Measurements from ENCODE around the gene YJEFN3. TPM values are rescaled to one million over a fixed set of nuclear protein-coding genes. Genes with fewer than 3 reads are reported as not detected.

YJEFN3 gene
- total RNA-seq, 1 donor from 2014 or later = 1.00 TPM

- no peak for ATAC-seq
Measured at GRCh38 chr19:19558055-19558454, 29.3 kb downstream of the YJEFN3 start.

- ATAC-seq = no peak
Measured at GRCh38 chr19:19558636-19559035, 29.9 kb downstream of the YJEFN3 start.

- ATAC-seq = no peak
Measured at GRCh38 chr19:19559931-19560330, 31.2 kb downstream of the YJEFN3 start.

- ATAC-seq = no peak
Measured at GRCh38 chr19:19561946-19562664, 33.4 kb downstream of the YJEFN3 start.

- ATAC-seq = peak; percentile 29
Measured at GRCh38 chr19:19562665-19563347, 34.1 kb downstream of the YJEFN3 start.

GRCh38 chr19:19563348-19563848 is 34.7 kb downstream of the YJEFN3 start:
- ATAC-seq = peak; percentile 11

- ATAC-seq = no peak
Measured at GRCh38 chr19:19566306-19566705, 37.6 kb downstream of the YJEFN3 start.

- ATAC-seq = no peak
Measured at GRCh38 chr19:19567391-19567790, 38.7 kb downstream of the YJEFN3 start.

GRCh38 chr19:19568802-19569756 is 40.4 kb downstream of the YJEFN3 start:
- no peak for ATAC-seq

- no peak for ATAC-seq
Measured at GRCh38 chr19:19570571-19570970, 41.9 kb downstream of the YJEFN3 start.

GRCh38 chr19:19571071-19571786 is 42.5 kb downstream of the YJEFN3 start:
- no peak for ATAC-seq

- ATAC-seq = no peak
Measured at GRCh38 chr19:19575411-19575810, 46.7 kb downstream of the YJEFN3 start.

- no peak for ATAC-seq
Measured at GRCh38 chr19:19578252-19578651, 49.5 kb downstream of the YJEFN3 start.

GRCh38 chr19:19579533-19580361 is 51.0 kb downstream of the YJEFN3 start:
- peak; percentile 41 for ATAC-seq

GRCh38 chr19:19580418-19580817 is 51.7 kb downstream of the YJEFN3 start:
- ATAC-seq = no peak

GRCh38 chr19:19581391-19581790 is 52.7 kb downstream of the YJEFN3 start:
- ATAC-seq = peak; percentile 13

- no peak for ATAC-seq
Measured at GRCh38 chr19:19582471-19582870, 53.8 kb downstream of the YJEFN3 start.

GRCh38 chr19:19584356-19584755 is 55.6 kb downstream of the YJEFN3 start:
- ATAC-seq = no peak
